Left lung (tissue), 10 donors: Measurements from ENCODE around the gene GGT6. TPM values are rescaled to one million over a fixed set of nuclear protein-coding genes. Genes with fewer than 3 reads are reported as not detected.
A peak's percentile ranks its signal among the peaks of the same experiment; 100 is the strongest.
"Not testable (repeated sequence)": the region's sequence is repeated elsewhere in the genome, so short reads cannot be mapped to it uniquely, and the experiment has no call there.

Experiments
- ATAC-seq: fragments of 200-7000 bp; cut with Tn5 transposase; one replicate; pipeline ENCODE4 v1.9.1; 2020; ENCODE audit warnings: moderate library complexity
- DNase-seq, 4 donors: peaks; one replicate each; pipeline ENCODE4 v3.0.0-alpha.2; 2013 to 2020
- H3K27ac ChIP-seq, 2 donors: fragments of 200-600 bp; sonication (generic) in 1 of 2; one replicate each; pipeline versions ENCODE4 v1.5.0 to v1.8.0; 2020 to 2021
- H3K27me3 ChIP-seq, 2 donors: fragments of 200-600 bp; sonication (generic) in 1 of 2; one replicate each; pipeline versions ENCODE4 v1.5.0 to v1.8.0; 2020 to 2021
- H3K36me3 ChIP-seq, 2 donors: fragments of 200-600 bp; sonication (generic) in 1 of 2; one replicate each; pipeline versions ENCODE4 v1.5.0 to v1.8.0; 2020 to 2021
- H3K4me1 ChIP-seq, 2 donors: fragments of 200-600 bp; one replicate each; pipeline ENCODE4 v1.8.0; 2021
- H3K4me3 ChIP-seq, 2 donors: fragments of 200-600 bp; sonication (generic) in 1 of 2; one replicate each; pipeline versions ENCODE4 v1.5.0 to v1.8.0; 2020 to 2021; ENCODE audit warnings: mild to moderate bottlenecking in 1 of 2
- H3K9me3 ChIP-seq, 2 donors: fragments of 200-600 bp; sonication (generic) in 1 of 2; one replicate each; pipeline versions ENCODE4 v1.5.0 to v1.8.0; 2020 to 2021
- intact Hi-C, 2 donors: fragments of 100-400 bp; cut with DNase I; formaldehyde crosslinking; loops; one replicate each; pipeline versions ENCODE4 v1.11.2 to v1.14.2; 2022
- polyA plus RNA-seq, 6 donors: library from polyadenylated mRNA; unstranded; fragments of 120-200 nt; gene quantifications; one replicate each; pipeline ENCODE4 v1.2.1, GENCODE V29; 2013; ENCODE audit not compliant: insufficient read length in 6 of 6
- total RNA-seq, 2 donors: library from RNA; stranded (reverse); fragmentation: NEBNext Ultra II Directional; extraction: Animal tissue kit (Norgen Biotek cat#: 25700); gene quantifications; one replicate each; pipeline ENCODE4 v1.2.1, GENCODE V29; 2021
- TF ChIP-seq, protein P1 (sequence below), 2 donors: fragments of 200-600 bp; sonication (generic) in 1 of 2; IDR thresholded peaks; one replicate each; pipeline versions ENCODE4 v1.5.0 to v1.8.0; 2021; ENCODE audit warnings: antibody characterized with exemption in 2 of 2
- donor health status: DM: no; HTN: yes; CAD: no.
- donor health status: DM: no; HTN: no; CAD: no.

The GGT6 gene
- total and polyA plus RNA-seq, 8 donors: 1.8 to 17.4 (median 6.4) TPM

DNA sequence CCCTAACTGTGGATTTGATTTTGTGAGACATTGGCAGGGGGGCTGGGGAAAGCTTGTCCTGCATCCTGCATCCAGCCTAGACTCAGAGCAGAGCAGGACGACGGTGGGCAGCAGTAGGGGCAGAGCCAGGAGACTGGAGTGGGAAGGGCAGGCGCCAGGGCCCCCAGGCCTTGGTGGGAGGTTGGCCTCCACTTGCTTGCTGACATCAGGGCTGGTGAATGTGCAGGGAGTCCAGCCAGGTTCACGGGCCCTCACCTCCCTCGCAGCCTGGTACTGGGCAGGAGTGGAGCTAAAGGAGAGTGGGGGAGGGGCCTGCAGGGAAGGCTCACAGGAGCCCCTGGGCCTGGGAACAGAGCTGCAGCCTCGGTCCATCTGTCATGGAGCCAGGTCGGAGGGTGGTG, 21.7 kb upstream of the GGT6 start:
- ATAC-seq: no peak
- H3K4me3 ChIP-seq: no peak overlapping the region
- no peaks in the 10 kb centered on the region for H3K9me3 ChIP-seq
- intact Hi-C loops: no loop called here
- H3K27ac ChIP-seq: no peak overlapping the region
- DNase-seq: peak in 1 of 4 donors; percentile 50
- TF ChIP-seq, protein P1, sequence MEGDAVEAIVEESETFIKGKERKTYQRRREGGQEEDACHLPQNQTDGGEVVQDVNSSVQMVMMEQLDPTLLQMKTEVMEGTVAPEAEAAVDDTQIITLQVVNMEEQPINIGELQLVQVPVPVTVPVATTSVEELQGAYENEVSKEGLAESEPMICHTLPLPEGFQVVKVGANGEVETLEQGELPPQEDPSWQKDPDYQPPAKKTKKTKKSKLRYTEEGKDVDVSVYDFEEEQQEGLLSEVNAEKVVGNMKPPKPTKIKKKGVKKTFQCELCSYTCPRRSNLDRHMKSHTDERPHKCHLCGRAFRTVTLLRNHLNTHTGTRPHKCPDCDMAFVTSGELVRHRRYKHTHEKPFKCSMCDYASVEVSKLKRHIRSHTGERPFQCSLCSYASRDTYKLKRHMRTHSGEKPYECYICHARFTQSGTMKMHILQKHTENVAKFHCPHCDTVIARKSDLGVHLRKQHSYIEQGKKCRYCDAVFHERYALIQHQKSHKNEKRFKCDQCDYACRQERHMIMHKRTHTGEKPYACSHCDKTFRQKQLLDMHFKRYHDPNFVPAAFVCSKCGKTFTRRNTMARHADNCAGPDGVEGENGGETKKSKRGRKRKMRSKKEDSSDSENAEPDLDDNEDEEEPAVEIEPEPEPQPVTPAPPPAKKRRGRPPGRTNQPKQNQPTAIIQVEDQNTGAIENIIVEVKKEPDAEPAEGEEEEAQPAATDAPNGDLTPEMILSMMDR (IDR thresholded peaks at IDR 0.05): no peak
- H3K36me3 ChIP-seq: no peaks in the 10 kb centered on the region
- H3K27me3 ChIP-seq: peaks cover 27 to 48% of the 10 kb centered on the region in 2 donors
- H3K4me1 ChIP-seq: peaks cover 8 to 17% of the 10 kb centered on the region in 2 donors

DNA sequence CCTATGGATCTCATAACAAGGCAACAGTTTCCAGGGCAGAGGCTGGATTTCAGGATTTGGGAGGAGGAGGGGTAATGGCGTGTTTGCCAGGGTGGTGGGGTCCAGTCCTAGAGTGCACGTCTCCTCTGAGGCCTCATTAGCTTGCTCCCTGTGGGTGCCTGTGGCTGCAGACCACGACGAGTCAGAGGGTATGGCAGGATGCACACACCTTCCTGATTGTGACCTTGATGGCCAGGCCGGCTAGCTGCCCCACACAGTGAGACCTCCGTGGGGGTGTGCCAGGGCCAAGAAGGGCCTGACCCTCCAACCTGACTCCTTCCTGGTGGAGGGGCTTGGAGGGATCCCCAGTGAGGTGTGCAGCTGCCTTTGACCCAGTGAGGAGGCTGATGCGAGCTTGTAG, 19.9 kb upstream of the GGT6 start:
- TF ChIP-seq, protein P1 (IDR thresholded peaks at IDR 0.05): no peak
- Histone ChIP-seq H3K4me3 (no peak overlapping the region), H3K27ac (no peak overlapping the region), H3K36me3 (no peaks in the 10 kb centered on the region), H3K9me3 (no peaks in the 10 kb centered on the region), H3K27me3 (peaks cover 26 to 39% of the 10 kb centered on the region in 2 donors), H3K4me1 (peaks cover 8 to 17% of the 10 kb centered on the region in 2 donors)
- no peak for ATAC-seq
- peak in 1 of 4 donors; percentile 74 for DNase-seq
- intact Hi-C loops: no loop called here

- no peak overlapping the region for H3K4me3 ChIP-seq
- DNase-seq (no peak), ATAC-seq (no peak)
- no peak overlapping the region for H3K27ac ChIP-seq
- H3K9me3 ChIP-seq: no peaks in the 10 kb centered on the region
- peaks cover 20 to 33% of the 10 kb centered on the region in 2 donors for H3K27me3 ChIP-seq
- no peaks in the 10 kb centered on the region for H3K36me3 ChIP-seq
- intact Hi-C loops: no loop called here
- TF ChIP-seq, protein P1 (IDR thresholded peaks at IDR 0.05): no peak
- H3K4me1 ChIP-seq: peaks cover 8 to 11% of the 10 kb centered on the region in 2 donors
Measured at GRCh38 chr17:4579678-4580077, 19.3 kb upstream of the GGT6 start.

DNA sequence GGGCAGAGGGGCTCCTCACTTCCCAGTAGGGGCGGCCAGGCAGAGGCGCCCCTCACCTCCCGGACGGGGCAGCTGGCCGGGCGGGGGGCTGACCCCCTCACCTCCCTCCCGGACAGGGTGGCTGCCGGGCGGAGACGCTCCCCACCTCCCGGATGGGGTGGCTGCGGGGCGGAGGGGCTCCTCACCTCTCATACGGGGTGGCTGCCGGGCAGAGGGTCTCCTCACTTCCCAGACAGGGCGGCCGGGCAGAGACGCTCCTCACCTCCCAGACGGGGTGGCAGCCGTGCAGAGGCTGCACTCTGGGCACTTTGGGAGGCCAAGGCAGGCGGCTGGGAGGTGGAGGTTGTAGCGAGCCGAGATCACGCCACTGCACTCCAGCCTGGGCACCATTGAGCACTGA, 18.0 kb upstream of the GGT6 start:
- not testable (repeated sequence) for H3K27ac ChIP-seq, ATAC-seq

GRCh38 chr17:4577386-4577993, 17.1 kb upstream of the GGT6 start:
- peaks cover 0 to 11% of the 10 kb centered on the region in 2 donors for H3K27me3 ChIP-seq
- ATAC-seq: no peak
- intact Hi-C loops: no loop called here

More for the DNA sequence above, 18.0 kb upstream of the GGT6 start:
- intact Hi-C loops, DNase-seq, H3K9me3 ChIP-seq, H3K4me3 ChIP-seq, H3K4me1 ChIP-seq, H3K36me3 ChIP-seq: not testable (repeated sequence)
- peaks cover 6 to 20% of the 10 kb centered on the region in 2 donors for H3K27me3 ChIP-seq

More at GRCh38 chr17:4577386-4577993, 17.1 kb upstream of the GGT6 start:
- Histone ChIP-seq H3K4me3 (no peak overlapping the region), H3K9me3 (no peaks in the 10 kb centered on the region), H3K36me3 (no peaks in the 10 kb centered on the region), H3K27ac (no peak overlapping the region), H3K4me1 (no peaks in the 10 kb centered on the region)
- TF ChIP-seq, protein P1 (IDR thresholded peaks at IDR 0.05): no peak
- no peak for DNase-seq
